Measurements from ENCODE around the gene NOC4L.
"Not testable (repeated sequence)": the region's sequence is repeated elsewhere in the genome, so short reads cannot be mapped to it uniquely, and the experiment has no call there.

The NOC4L gene

DNA sequence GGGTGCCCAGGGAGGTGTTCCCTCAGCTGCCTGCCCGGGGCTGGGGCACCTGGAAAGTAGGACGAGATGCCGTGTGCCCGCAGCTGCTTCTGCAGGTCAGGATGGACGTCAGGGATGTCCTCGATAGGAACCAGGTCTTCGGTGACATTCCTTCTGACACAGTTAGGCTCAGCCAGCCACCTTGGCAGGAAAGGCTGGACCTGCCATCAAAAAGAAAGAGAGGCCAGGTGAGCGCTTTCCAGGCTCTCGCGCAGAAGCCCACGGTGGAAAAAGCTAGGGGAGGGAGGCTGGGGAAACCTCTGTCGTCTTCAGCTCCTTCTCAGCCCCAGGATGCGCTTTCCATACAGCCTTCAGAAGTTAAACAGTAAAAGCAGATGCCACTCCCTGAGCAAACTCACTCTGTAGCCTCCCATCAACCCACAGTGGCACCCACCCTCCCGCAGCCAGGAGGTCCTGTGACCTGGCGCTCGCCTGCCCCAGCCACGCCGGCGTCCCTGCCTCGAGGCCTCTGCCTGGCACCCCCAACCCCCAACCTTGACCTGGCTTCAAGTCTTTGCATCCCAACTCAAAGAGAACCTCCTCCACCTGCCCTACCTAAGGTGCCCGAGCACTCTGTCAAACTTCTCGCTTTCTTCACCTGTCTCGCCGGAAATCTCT, 1.4 kb upstream of the NOC4L start:
- DNase-seq (ENCODE audit: low read depth in 2 of 2) = no peak

DNA sequence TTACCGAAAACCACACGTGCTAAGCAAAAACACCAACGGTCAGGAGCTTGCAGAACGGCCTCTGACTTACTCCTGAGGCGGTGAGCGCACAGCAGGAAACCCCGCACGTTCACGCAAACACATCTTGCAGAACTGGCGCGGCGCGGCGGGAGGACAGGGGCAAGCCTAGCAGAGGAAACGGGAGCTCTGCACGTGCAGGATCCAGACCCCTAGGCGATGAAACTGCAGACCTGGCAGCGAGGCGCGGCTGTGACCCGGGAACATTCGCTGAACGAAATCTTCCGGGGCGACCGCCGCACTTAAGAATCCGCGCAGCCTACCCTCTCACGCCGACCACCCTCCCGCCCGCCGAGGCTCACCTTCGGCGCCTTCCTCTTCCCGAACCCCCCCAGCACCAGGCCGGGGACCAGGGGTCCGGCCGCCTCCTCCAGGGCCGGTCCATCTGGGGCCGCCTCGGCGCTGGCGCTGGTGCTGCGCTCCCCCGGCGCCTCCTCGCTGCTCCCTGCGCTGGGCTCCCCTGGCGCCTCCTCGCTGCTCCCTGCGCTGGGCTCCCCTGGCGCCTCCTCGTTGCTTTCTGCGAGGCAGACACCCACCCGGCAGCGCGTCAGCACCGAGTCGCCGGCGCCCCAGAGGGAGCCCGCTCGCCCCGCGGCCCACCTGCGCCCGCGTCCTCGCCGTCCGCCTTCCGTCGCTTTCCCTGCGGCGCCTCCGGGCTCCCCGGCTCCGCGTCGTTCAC, 753 bp upstream of the NOC4L start:
- no peak for DNase-seq (ENCODE audit: low read depth in 2 of 2)

DNA sequence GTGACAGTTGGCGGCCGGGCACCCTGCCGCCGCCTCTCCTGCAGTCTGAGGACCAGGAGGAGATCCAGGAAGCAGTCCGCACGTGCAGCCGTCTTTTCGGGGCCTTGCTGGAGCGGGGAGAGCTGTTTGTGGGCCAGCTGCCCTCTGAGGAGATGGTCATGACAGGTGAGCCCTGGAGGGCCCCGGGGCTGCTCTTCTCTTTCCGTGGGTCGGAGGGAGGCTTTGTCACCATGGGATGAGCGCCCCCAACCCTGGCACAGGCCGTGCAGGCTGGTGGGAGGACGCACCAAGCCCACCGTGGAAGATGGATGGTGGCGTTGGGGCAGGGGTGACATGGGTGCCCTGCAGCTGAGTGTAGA, 532 bp downstream of the NOC4L start:
- DNase-seq (ENCODE audit: low read depth in 2 of 2) = no peak

DNA sequence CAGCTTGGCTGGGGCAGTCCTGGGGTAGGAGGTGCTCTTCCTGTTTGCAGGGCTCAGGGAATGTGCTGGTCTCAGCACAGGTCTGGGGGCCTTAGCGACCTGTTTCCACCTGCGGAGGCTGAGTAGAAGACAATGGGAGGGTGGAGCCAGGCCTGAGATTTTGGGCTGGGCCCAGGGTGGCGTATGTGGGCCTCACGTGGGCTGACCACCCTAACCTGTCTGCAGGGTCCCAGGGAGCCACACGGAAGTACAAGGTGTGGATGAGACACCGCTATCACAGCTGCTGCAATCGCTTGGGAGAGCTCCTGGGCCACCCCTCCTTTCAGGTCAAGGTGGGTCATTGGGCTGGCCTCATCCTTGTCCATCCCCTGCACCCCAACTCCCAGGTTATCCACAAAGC, 1.1 kb downstream of the NOC4L start:
- no peak for DNase-seq (ENCODE audit: low read depth in 2 of 2)

DNA sequence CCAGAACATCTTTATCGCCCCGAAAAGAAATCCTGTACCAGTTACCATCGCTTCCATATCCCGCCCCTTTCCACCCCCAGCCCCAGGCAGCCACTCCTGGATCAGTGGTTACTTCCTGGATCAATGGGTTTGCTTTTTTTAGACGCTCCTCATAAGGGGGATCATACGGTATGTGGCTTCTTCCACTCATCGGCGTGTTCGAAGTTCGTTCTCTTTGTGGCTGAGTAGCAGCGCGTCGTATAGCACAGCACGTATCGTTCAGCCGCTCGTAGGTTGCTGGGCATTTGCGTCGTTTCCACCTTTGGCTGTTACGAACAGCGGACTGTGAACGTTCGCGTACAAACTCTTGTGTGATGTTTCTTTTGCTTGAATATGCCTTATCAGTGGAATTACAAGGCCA, 1.8 kb downstream of the NOC4L start:
- DNase-seq (ENCODE audit: low read depth in 2 of 2) = no peak

DNA sequence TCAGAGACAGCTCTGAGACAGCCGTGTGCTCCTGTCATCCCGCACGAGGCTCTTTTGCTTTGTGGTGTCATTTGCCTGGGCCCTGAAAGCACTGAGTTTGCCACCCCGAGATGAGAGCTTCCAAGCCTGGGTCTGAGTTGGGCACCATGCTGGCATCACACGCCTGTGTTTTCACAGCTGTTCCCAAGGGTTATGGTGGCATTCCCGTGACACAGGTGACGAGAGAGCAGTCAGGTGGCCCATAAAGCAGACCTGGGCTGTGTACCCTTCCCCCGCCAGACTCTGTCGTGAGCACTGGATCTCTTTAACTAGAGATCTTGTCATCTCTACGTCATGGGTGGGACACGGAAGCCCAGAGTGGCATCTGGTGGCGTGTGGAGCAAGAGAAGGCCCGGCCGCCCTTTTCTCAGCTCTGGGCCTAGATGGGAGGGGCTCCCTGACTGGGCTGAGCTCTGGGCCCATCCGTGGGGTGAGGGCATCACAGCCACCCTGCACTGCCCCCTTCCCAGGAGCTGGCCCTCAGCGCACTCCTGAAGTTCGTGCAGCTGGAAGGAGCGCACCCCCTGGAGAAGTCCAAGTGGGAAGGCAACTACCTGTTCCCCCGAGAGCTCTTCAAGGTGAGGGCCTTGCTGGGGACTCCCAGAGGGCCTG, 2.6 kb downstream of the NOC4L start:
- DNase-seq (ENCODE audit: low read depth in 2 of 2) = no peak

DNA sequence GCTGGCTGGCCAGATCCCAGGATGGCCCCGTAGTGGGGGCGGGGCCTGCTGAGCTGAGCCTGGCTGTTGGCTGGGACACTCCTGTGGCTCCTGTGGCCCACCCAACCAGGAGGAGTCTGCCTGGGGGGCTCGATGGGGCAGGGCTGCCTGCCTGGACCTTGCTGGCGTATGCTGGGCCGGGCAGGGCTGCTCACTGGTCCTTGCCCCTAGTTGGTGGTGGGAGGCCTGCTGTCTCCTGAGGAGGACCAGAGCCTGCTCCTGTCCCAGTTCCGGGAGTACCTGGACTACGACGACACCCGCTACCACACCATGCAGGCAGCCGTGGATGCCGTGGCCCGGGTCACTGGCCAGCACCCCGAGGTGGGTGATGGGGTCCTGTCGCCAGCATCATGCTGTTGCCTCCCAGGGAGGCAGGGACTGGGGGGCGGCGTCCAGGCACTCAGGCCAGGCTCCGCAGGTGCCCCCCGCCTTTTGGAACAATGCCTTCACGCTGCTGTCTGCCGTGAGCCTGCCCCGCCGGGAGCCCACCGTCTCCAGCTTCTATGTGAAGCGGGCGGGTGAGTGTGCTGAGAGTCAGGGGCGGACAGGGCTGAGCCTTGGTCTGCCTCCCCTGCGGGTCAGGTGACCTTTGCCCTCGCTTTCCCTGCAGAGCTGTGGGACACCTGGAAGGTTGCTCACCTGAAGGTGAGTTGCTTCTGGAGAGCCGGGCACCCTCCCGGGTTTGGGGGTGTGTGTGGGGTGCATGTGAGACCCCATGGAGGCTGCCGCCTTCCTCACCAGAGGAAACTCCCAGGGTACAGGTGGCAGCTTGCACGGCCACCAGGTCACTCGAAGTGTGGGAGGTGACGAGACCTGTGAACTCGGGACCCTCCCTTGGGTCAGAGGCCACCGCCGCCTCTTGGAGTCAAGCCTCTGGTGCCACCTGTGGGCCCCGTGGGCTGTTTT, 3.4 kb downstream of the NOC4L start:
- no peak for DNase-seq (ENCODE audit: low read depth in 2 of 2)

DNA sequence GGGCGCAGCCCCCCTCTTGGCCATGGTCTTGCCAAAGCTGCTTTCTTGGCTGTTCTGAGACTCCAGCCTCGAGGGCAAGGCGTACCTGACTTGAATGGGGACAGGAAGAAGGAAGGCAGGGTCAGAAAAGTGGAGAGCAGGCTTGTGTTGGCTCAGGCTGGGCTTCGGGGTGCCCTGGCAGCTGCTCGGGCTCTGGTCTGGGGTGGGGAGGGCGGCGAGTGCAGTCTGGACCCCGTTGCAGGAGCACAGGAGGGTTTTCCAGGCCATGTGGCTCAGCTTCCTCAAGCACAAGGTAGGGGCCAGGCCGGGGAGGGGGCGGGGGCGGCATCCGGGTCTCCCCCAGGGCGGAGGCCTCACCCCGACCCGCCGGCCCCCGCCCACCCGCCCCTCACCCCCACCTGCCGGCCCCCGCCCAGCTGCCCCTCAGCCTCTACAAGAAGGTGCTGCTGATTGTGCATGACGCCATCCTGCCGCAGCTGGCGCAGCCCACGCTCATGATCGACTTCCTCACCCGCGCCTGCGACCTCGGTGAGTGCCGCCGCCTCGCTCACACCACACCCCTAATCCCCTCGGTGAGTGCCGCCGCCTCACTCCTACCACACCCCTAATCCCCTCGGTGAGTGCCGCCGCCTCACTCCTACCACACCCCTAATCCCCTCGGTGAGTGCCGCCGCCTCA, 4.2 kb downstream of the NOC4L start:
- DNase-seq (ENCODE audit: low read depth in 2 of 2) = no peak

DNA sequence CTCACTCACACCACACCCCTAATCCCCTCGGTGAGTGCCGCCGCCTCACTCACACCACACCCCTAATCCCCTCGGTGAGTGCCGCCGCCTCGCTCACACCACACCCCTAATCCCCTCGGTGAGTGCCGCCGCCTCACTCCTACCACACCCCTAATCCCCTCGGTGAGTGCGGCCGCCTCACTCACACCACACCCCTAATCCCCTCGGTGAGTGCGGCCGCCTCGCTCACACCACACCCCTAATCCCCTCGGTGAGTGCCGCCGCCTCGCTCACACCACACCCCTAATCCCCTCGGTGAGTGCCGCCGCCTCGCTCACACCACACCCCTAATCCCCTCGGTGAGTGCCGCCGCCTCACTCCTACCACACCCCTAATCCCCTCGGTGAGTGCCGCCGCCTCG, 5.3 kb downstream of the NOC4L start:
- not testable (repeated sequence) for DNase-seq (ENCODE audit: low read depth in 2 of 2)

DNA sequence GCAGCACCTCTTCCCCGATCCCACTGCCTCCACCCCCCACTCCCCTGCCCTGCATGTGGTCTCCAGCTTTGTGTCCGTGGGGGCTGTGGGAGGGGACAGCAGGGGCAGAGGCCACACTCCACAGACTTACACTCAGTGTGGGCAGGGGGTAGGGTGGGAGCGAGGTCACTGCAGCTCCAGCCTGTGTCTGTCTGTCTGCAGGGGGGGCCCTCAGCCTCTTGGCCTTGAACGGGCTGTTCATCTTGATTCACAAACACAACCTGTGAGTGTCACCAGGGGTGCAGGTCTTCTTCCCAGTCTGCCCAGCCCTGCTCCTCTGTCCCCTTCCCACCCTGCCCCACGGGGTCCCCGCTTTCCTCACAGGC, 6.5 kb downstream of the NOC4L start:
- DNase-seq (ENCODE audit: low read depth in 2 of 2) = no peak

DNA sequence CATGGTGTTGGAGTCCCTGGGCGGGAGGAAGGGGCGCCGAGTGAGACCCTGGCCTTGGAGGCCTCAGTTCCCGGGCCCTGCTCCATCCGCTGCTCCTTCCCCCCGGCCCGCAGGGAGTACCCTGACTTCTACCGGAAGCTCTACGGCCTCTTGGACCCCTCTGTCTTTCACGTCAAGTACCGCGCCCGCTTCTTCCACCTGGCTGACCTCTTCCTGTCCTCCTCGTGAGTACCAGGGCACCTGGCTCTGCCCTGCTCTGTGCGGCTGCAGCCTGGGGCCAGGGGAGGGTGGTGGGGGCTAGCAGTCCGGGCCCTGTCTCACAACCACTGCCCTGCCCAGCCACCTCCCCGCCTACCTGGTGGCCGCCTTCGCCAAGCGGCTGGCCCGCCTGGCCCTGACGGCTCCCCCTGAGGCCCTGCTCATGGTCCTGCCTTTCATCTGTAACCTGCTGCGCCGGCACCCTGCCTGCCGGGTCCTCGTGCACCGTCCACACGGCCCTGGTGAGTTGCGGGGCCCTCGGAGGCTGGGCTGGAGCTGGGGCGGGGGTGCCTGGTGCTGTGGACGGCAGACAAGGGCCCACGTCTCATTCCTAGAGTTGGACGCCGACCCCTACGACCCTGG, 7.0 kb downstream of the NOC4L start:
- no peak for DNase-seq (ENCODE audit: low read depth in 2 of 2)

DNA sequence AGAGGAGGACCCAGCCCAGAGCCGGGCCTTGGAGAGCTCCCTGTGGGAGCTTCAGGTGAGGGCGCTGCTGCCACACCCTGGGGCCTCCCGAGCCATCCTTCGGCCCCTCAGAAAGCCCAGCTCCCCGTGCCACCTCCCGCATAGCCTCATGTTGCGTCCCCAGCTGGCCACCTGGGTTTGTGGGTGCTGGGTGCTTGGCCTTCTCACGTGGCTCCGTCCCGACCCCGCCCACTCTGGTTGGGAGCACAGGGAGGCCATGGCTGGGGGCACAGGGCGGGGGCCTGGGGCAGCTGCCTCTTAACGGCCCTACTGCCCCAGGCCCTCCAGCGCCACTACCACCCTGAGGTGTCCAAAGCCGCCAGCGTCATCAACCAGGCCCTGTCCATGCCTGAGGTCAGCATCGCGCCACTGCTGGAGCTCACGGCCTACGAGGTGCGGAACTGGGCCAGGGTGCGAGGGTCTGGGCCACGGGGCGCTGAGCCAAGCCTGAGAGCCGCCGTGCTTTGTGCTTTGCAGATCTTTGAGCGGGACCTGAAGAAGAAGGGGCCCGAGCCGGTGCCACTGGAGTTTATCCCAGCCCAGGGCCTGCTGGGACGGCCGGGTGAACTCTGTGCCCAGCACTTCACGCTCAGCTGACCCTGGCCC, 7.6 kb downstream of the NOC4L start:
- no peak for DNase-seq (ENCODE audit: low read depth in 2 of 2)

DNA sequence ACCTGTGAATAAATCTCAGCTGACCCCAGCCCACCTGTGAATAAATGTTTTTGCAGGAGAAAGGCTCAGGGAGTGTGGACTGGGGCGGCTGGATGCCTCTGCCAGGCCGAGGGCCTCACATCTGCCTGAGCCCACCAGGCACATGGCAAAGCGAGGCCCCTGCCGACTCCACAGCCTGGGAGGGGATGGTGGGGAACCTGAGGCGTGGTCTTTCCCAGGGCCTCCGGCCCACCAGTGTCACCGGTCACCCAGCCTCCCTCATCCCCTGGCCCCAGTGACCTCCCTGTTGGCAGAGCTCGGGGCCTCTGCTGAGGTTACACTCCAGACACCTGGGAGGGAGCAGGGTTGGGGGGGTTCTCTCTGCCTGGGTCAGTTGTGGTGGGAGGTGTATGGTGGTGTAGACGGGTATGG, 8.2 kb downstream of the NOC4L start:
- no peak for DNase-seq (ENCODE audit: low read depth in 2 of 2)

DNA sequence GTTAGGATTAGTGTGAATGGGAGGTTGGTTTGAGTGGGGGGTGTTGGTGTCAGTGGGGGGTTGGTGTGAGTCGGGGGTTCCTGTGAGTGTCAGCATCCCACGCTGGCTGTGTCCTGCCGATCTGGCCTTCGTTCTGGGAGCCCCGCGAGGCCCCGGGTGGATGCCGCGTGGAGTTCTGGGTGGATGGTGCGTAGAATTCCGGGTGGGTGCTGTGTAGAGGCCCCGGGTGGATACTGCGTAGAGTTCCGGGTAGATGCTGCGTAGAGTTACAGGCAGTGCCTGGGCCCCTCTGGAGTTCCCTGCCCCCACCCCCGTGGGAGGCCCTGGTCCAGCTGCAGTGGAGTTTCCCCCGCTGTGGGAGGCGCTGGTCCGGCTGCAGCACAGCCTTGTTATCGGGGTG, 8.7 kb downstream of the NOC4L start:
- DNase-seq (ENCODE audit: low read depth in 2 of 2) = no peak

DNA sequence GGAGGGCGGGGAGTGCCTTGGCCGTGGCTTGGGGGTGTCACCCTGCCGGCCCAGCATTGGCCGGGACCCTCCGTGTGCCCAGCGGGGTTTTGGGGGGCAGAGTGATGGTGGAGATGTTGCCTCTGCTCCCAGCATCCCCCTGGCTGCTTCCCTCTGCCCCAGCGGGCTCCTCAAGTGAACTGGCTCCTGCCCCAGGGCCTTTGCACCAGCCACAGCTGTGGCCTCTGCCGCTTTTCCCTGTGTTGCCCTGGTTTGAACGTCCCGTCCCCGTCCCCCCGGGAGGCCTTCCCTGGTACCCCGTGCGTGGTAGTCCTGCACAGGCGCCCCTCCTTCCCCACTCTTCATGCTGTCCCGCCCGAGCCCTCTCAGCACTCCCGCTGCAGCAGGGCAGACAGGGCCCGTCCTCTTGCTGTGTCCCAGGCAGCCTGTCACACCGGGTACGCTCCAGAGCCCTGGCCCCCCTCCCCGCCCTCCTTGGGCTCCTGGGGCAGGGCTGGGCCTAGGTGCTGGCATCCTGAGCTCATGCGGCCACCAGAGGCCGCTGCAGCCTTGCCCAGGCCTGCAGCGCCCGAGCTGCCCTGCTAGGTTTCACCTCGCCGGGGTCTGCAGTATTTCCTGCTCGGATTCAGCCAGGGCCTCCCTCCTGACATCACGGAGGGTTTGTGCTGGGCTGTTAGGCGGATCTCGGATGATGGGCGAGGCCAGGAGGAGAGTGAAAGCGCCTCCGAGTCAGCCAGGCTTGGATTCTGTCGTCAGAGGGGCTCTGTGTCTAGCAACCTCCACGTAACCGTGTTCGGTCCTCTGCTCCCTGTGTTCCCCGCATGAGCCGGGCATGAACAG, 9.5 kb downstream of the NOC4L start:
- DNase-seq (ENCODE audit: low read depth in 2 of 2) = peak; percentile 36 to 58

DNA sequence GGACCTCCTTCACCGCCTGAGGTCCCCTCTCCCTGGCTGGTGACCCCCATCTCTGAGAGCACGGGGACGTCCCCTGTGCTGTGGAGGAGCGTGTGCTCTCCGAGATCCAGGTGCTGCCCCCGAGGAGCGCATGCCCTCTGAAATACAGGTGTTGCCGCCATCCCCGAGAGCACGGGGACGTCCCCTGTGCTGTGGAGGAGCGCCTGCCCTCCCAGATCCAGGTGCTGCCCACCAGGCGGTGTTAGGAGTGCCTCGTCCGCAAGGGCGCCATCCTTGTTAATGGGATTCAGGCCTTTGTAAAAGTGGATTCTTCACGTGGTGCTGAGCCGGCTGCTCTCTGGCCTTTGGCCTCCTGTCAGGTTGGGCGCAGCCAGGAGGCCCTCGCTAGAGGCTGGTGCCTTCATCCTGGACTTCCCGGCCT, 10.1 kb downstream of the NOC4L start:
- DNase-seq (ENCODE audit: low read depth in 2 of 2) = no peak

DNA sequence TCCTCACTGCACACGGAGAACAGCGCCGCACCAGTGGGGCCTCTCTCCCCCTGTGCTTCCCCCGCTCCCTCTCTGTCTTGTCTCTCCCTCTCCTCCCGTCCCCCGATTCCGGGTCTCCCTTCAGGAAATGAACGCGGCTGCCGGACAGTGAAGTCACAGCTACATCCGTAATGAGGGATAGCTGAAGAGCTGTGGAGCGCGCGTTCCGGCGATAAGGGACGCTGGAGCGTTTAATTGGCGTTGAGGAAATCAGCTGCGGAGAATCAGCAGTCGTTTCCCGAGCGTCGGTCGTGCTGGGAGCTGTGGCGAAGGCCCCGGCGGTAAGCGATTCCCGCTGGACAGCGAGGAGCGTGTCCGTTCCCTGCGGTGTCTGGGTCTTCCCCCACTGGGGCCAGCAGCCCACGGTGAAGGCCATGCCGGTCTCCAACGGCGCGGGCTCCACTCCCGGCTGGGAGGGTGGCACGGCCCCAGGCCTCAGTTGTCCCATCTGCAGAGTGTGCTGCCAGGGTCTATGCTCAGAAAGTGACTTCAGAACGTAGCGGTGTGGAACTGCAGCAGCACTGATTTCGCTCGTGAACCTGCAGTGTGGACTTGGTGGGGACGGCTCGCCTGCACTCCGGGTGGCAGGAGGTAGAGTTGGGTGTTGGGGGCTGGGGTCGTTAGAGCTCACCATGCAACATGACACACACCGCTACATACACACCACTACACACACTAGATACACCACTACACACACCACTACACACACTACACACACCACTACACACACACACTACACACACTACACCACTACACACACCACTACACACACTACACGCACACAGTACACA, 10.9 kb downstream of the NOC4L start:
- DNase-seq (ENCODE audit: low read depth in 2 of 2) = no peak

DNA sequence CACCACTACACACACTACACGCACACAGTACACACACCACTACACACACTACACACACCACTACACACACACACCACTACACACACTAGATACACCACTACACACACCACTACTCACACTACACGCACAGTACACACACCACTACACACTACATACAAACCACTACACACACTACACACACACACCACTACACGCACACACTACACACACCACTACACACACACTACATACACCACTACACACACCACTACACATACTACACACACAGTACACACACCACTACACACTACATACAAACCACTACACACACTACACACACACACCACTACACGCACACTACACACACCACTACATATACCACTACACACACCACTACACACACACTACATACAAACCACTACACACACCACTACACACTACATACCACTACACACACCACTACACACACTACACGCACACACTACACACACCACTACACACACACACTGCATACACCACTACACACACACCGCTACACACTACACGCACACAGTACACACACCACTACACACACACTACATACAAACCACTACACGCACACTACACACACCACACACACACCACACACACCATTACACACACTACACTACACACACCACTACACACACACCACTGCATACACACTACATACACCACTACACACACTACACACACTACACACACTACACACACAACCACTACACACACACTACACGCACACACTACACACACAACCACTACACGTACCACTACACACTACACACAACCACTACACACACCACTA, 11.7 kb downstream of the NOC4L start:
- no peak for DNase-seq (ENCODE audit: low read depth in 2 of 2)

Measured in stimulated activated CD4-positive, alpha-beta T cell treated with anti-CD3 and anti-CD28 coated beads, Interleukin-15, amount 100 ng/mL, for 48 hours (primary cell).